Stimulated activated CD4-positive, alpha-beta T cell treated with anti-CD3 and anti-CD28 coated beads, Interleukin-1b, Interleukin-23, amount 100 ng/mL, for 48 hours (primary cell): ENCODE data around the gene IL12RB1.
"Not testable (repeated sequence)": the region's sequence is repeated elsewhere in the genome, so short reads cannot be mapped to it uniquely, and the experiment has no call there.

Experiments
- DNase-seq: peaks from one replicate; pipeline ENCODE4 v3.0.0-alpha.2; 2020

IL12RB1 gene

DNA sequence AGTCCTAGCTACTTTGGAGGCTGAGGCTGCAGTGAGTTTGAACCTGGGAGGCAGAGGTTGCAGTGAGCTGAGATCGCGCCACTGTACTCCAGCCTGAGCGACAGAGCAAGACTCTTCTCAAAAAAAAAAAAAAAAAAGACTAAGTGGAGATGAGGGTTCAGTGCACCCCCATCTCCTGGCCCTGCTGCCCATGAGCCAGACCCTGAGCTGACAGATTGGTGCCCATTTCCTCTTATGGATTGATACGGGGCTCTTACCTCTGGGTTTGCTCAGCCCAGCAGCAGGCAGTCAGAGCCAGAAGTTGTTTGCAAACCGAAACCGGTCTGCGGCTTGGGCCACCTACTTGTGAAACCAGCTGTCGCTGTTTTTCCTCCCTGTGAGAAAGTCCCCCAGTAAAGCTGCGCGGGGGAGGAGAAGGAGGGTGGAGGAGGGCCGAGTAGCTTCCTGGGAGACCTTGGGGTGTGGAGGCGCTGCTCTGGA is 41.9 kb downstream of the IL12RB1 start:
- DNase-seq, result peak; percentile 93

DNA sequence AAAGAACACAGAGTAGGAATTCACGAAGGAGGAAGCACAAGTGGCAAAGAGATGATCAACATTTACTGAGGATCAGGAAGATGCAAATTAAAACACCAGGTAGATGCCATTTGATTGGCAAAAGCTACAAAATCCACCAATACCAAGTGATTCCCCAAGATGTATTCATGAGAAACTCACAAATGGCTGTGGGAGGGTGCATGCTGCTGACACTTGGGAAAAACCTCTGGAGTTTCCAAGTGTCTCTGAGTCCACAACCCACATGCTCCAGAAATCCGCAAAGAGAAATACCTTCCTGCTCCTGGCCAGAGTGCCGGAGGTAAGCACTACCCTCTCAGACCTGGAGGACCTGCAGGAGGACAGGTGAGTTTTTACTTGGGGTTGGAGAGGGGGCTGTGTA is 43.1 kb downstream of the IL12RB1 start:
- no peak for DNase-seq

DNA sequence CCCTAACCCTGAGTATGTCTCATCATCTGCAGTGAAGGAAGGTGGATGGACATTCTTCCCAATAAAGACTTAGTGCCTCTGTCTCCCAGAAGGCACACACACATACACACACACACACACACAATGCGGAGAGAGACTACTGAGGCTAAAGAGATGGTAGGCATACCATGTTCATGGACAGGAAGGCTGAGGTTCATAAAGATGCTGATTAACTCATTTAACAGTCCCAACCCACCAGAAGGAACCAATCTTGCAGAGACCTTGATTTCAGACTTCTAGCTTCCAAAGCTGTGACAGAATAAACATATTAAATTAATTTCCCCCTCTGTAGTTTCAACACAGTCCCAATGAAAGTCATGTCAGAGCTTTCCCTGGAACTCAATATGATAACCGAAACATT is 45.7 kb downstream of the IL12RB1 start:
- no peak for DNase-seq

- DNase-seq, result not testable (repeated sequence)
Observed at GRCh38 chr19:18032102-18032501, 54.6 kb downstream of the IL12RB1 start.

GRCh38 chr19:18031401-18031800 is 55.3 kb downstream of the IL12RB1 start:
- DNase-seq, result not testable (repeated sequence)

DNA sequence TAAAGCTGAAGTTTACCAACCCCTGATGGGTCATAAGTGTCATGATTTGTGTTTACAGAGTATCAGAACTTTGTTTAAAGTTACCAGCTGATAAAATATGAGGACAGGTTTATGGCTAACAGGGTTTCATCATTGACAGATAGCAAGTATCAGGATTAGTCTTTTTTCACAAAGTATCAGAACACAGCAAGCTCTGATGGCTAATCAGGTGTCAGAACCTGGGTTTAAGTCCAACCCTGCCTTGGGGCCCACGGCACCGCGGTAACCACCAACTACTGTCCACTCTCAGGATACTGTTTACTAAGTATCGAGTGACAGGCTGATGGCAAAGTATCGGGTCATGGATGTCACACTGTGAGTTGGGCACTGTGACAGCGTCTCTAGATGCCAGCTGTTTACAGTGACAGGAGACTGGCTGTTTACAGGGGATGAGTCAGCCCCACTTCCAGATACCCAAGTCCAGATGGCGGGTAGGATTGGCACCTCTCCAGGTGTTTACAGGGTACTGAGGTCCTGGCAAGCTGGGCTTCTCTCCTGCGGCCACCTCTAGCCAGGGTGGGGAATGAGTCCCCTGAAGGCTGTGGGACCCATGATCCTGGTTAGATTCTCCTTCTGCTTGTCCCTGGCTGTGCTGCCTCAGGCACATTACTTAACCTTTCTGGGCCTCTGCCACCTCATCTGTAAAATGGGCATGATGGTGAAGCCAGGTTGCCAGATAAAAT is 57.0 kb downstream of the IL12RB1 start:
- DNase-seq, result no peak

- no peak for DNase-seq
Observed at GRCh38 chr19:18027151-18027550, 59.6 kb downstream of the IL12RB1 start.

DNA sequence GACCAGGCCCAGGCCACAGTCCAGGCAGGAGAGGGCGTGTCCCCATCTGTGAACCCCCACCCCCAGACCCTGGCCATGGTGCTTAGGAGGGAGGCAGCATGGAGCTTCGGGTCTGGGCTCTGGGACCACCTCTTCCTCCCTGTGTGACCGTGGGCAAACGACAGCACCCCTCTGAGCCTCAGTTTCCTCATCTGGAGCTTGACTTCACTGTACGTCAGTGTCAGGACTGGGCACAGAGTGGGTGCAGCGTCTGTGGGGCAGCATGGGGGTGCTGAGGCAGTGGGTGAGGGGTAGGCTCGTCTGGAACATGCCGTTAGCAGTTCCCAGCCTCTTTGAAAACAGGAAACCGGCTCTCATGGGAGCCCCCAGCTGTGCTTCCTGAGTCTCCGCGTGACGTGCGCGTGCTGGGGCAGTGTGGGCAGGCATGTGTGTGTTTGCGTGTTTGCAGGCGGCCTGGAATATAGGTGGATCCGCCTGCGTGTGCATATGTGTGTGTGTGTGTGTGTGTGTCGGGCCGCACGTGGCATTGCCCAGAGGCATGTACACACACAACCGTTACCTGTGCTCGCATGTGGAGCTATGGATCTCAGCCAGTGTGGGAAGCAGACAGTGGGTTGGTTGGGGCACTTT is 63.0 kb downstream of the IL12RB1 start:
- peak; percentile 43 for DNase-seq

DNA sequence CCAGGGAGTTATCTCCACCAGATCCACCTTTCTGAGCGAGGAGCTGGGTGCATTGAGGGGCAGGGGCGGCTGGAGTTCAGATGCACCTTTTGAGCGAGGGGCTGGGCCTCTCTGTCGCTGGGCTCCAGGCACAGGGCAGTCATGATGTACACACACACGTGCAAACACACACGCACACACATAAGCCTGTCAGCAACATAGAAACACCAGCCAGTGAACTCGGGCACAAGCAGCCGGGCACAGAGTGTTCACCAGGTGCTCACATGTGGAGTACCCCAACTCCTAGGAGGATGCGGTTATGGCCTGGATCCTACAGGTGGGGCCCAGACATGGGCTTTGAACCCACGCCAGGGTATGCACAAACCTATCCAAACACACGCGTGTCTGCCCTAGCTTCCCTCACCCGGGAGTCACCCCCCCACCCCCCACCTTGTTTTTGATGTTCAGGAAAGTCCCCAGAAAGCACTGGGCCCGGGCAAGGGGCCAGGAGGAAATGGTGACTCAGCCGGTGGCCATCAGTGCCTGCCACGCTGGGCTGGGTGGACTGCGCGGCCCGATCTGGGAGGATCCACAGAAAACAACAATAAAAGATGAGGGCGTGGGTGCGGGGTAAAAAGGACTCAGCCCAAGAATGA is 65.5 kb downstream of the IL12RB1 start:
- peak; percentile 41 for DNase-seq

- no peak for DNase-seq
Observed at GRCh38 chr19:18020212-18021085, 66.3 kb downstream of the IL12RB1 start.

GRCh38 chr19:18017275-18018083 is 69.3 kb downstream of the IL12RB1 start:
- no peak for DNase-seq

DNA sequence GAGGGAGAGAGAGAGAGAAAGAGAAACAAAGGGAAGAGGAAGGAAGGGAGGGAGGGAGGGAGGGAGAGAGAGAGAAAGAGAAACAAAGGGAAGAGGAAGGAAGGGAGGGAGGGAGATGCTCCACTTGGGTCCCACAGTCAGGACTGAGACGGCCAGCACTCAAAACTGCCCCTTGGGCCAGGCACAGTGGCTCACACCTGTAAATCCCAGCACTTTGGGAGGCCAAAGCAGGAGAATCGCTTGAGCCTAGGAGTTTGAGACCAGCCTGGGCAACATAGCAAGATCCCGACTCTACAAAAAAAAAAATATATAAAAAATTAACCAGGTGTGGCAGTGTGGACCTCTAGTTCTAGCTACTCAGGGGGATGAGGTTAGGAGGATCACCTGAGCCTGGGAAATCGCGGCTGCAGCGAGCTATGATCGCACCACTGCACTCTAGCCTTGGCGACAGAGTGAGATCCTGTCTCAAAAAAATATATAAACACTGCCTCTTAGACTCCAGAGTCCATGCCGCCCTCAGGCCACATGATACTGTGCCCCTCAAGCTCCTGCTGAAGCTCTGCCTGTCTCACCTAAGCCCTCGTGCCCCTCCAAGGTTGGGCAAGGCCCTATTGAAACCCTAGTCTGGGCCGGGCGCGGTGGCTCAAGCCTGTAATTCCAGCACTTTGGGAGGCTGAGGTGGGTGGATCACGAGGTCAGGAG is 70.4 kb downstream of the IL12RB1 start:
- no peak for DNase-seq

DNA sequence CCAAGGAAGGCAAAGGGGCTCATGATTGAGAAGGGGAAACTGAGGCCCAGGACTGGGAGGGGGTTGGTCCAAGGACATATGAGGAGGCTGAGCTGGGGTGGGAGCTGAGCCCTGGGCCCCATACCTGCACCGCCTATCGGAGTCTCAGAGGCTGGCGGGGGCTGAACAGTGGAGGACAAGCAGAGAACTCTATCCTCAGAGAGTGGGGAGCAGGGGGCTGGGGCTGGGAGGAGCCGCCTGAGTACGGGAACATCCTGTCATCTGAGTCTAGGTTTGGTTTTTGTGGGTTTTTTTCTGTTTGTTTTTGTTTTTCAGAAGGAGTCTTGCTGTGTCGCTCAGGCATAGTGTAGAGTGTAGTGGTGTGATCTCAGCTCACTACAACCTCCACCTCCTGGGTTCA is 72.5 kb downstream of the IL12RB1 start:
- DNase-seq, result no peak

DNA sequence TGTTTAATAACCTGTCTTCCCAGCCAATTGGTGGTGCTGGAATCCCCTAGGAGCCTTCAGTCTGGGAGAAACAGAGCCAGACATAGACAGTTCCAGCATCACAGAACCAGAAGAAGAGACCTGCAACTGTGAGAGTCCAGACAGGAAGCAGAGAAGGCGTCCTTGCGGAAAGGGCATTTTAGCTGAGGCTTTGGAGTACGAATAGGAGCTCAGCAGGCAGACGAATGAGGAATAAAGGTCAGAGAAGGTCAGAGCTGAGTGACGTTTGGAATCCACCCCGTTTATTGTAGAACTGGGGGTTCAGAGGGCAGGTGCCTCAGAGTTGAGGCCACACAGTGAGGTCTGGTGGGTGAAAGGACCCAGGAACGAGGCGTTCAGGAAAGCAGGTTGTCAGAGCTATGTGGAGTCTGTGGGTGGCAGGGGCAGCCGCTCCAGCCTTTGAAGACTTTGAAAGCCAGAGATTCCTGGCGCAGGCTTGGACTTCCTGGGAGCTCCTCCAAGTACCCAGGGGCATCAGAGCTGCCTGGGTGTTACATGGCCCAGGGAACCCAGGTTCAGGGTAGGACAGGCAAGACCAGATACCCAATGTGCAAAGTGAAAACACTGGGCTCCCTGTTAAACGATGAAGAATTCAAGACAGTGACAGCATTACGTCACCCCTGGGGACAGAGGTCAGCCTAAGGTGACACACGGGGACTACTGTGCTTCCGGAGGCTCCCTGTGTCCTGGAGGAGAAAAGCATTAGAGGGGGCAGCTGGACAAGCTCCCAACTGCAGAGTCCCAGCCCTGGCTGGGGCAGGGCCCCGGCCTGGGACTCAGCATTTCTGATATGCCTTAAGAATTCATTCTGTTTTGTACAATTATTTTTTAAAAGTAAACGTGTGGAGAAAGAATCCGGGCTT is 73.3 kb downstream of the IL12RB1 start:
- no peak for DNase-seq

DNA sequence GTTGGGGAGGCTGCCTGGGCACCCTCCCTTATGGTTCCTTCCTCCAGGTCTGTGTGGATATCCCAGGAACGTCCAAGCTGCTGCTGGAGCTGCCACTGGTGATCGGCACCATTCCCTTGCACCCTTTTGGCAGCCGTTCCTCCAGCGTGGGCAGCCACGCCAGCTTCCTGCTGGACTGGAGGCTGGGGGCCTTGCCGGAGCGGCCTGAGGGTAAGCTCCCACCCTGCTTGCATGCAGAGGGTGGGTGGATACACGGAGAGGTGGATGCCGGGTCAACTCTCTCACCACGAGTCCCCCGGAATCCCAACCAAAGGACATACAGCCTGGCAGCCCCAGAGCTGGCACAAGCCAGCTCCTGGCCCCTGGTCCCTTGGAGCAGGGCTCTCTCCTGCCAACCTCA is 76.6 kb downstream of the IL12RB1 start:
- no peak for DNase-seq

GRCh38 chr19:18009412-18010066 is 77.2 kb downstream of the IL12RB1 start:
- DNase-seq, result peak; percentile 33
